ENCODE measurements around the gene SMAP1.

Gene SMAP1

DNA sequence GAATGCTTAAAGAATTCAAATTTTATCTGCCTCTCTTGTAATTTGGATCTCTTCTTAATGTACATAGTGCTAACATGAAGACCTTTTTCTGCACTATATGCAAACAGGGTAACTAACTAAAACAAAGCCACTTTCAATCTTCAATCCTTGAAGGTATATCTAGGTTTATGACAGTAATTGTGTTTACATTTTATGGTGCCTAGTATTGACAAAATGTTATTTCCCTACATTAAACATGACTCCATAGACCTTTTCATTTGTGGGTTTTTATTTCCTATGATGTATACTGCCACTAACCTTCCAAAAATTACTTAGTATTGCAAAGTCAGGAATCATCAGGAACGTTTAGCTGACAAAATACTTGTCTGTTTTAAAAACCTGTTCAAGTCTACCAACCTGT lies 193.2 kb downstream of the SMAP1 start:
- Histone ChIP-seq H3K9me3 (ENCODE audit: control insufficient read depth, insufficient read depth, low read depth, low read length) (no peaks in the 10 kb centered on the region), H3K27ac (ENCODE audit: extremely low read depth, low read depth, low read length) (no peak overlapping the region), H3K4me1 (ENCODE audit: control insufficient read depth, insufficient read depth, low read length) (no peaks in the 10 kb centered on the region), H3K4me3 (ENCODE audit: low read depth, low read length) (no peak overlapping the region), H3K36me3 (ENCODE audit: control insufficient read depth in 2 of 2, insufficient read depth in 1 of 2, low read length in 2 of 2) (peaks cover 0 to 32% of the 10 kb centered on the region in 2 experiments; a peak in 1 of 3 replicates)
- TF ChIP-seq KLF8 (tag by site-specific recombination; IDR thresholded peaks at IDR 0.05) = no peak
- no peak for TF ChIP-seq ZNF335 (tag by site-specific recombination; conservative IDR thresholded peaks at IDR 0.05)
- no peak for TF ChIP-seq ZBTB1 (tag by site-specific recombination; IDR thresholded peaks at IDR 0.05)
- TF ChIP-seq, protein P1, sequence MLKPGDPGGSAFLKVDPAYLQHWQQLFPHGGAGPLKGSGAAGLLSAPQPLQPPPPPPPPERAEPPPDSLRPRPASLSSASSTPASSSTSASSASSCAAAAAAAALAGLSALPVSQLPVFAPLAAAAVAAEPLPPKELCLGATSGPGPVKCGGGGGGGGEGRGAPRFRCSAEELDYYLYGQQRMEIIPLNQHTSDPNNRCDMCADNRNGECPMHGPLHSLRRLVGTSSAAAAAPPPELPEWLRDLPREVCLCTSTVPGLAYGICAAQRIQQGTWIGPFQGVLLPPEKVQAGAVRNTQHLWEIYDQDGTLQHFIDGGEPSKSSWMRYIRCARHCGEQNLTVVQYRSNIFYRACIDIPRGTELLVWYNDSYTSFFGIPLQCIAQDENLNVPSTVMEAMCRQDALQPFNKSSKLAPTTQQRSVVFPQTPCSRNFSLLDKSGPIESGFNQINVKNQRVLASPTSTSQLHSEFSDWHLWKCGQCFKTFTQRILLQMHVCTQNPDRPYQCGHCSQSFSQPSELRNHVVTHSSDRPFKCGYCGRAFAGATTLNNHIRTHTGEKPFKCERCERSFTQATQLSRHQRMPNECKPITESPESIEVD (tag by site-specific recombination; IDR thresholded peaks at IDR 0.05) = no peak
- TF ChIP-seq ZNF560 (tag by site-specific recombination; IDR thresholded peaks at IDR 0.05; ENCODE audit: borderline replicate concordance) = no peak
- CTCF ChIA-PET = interaction anchor here (0.8 kb wide), 1 partner anchor 18 kb away, joined by 4 read pairs; no protein-coding TSS in a partner anchor
- POLR2A ChIA-PET = no interaction called here

DNA sequence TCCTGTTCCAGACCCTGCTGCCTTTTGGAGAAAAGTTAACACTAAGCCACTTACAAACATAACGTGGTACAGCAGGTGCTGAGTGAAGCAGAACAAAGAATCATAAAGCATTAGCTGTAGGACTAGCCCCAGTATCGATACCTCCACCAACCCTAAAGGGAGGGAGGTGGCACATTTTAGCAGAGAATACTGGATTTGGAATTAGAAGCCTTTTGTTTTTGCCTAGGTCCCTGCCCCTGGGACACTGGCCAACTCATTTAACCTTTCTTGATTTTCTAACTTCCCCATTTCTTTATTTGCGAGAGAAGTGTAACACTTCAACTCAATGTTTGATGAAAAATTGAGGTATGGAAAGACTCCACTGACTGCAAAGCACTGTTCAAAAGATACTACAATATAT lies 195.7 kb downstream of the SMAP1 start:
- H3K36me3 ChIP-seq (ENCODE audit: control insufficient read depth in 2 of 2, insufficient read depth in 1 of 2, low read length in 2 of 2) = peaks cover 0 to 27% of the 10 kb centered on the region in 2 experiments; a peak in 1 of 3 replicates
- TF ChIP-seq ZNF114 (tag by site-specific recombination; IDR thresholded peaks at IDR 0.05) (no peak), ZNF544 (tag by site-specific recombination; IDR thresholded peaks at IDR 0.05) (no peak), ZSCAN23 (tag by site-specific recombination; IDR thresholded peaks at IDR 0.05) (no peak), SALL2 (tag by site-specific recombination; IDR thresholded peaks at IDR 0.05; ENCODE audit: borderline replicate concordance) (no peak), ZNF76 (tag by site-specific recombination; IDR thresholded peaks at IDR 0.05; ENCODE audit: borderline replicate concordance, low read depth) (no peak), MYNN (tag by site-specific recombination; IDR thresholded peaks at IDR 0.05; ENCODE audit: borderline replicate concordance) (no peak), ZBTB48 (tag by site-specific recombination; IDR thresholded peaks at IDR 0.05) (no peak), ZBTB8A (tag by site-specific recombination; IDR thresholded peaks at IDR 0.05) (no peak), ZNF514 (tag by site-specific recombination; IDR thresholded peaks at IDR 0.05) (no peak), SCRT1 (tag by site-specific recombination; IDR thresholded peaks at IDR 0.05; ENCODE audit: borderline replicate concordance) (no peak), ZNF341 (tag by site-specific recombination; IDR thresholded peaks at IDR 0.05; ENCODE audit: low read depth) (no peak), HOXD13 (CRISPR knock-in tag; IDR thresholded peaks at IDR 0.05; ENCODE audit: borderline replicate concordance) (no peak)
- TF ChIP-seq, protein P2, sequence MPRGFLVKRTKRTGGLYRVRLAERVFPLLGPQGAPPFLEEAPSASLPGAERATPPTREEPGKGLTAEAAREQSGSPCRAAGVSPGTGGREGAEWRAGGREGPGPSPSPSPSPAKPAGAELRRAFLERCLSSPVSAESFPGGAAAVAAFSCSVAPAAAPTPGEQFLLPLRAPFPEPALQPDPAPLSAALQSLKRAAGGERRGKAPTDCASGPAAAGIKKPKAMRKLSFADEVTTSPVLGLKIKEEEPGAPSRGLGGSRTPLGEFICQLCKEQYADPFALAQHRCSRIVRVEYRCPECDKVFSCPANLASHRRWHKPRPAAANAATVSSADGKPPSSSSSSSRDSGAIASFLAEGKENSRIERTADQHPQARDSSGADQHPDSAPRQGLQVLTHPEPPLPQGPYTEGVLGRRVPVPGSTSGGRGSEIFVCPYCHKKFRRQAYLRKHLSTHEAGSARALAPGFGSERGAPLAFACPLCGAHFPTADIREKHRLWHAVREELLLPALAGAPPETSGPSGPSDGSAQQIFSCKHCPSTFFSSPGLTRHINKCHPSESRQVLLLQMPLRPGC (tag by site-specific recombination; IDR thresholded peaks at IDR 0.05) = no peak
- TF ChIP-seq, protein P3, sequence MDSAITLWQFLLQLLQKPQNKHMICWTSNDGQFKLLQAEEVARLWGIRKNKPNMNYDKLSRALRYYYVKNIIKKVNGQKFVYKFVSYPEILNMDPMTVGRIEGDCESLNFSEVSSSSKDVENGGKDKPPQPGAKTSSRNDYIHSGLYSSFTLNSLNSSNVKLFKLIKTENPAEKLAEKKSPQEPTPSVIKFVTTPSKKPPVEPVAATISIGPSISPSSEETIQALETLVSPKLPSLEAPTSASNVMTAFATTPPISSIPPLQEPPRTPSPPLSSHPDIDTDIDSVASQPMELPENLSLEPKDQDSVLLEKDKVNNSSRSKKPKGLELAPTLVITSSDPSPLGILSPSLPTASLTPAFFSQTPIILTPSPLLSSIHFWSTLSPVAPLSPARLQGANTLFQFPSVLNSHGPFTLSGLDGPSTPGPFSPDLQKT (IDR thresholded peaks at IDR 0.05; ENCODE audit: borderline replicate concordance, low read depth, low read length) = no peak
- TF ChIP-seq, protein P4, sequence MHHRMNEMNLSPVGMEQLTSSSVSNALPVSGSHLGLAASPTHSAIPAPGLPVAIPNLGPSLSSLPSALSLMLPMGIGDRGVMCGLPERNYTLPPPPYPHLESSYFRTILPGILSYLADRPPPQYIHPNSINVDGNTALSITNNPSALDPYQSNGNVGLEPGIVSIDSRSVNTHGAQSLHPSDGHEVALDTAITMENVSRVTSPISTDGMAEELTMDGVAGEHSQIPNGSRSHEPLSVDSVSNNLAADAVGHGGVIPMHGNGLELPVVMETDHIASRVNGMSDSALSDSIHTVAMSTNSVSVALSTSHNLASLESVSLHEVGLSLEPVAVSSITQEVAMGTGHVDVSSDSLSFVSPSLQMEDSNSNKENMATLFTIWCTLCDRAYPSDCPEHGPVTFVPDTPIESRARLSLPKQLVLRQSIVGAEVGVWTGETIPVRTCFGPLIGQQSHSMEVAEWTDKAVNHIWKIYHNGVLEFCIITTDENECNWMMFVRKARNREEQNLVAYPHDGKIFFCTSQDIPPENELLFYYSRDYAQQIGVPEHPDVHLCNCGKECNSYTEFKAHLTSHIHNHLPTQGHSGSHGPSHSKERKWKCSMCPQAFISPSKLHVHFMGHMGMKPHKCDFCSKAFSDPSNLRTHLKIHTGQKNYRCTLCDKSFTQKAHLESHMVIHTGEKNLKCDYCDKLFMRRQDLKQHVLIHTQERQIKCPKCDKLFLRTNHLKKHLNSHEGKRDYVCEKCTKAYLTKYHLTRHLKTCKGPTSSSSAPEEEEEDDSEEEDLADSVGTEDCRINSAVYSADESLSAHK (tag by site-specific recombination; IDR thresholded peaks at IDR 0.05) = no peak
- TF ChIP-seq, protein P5, sequence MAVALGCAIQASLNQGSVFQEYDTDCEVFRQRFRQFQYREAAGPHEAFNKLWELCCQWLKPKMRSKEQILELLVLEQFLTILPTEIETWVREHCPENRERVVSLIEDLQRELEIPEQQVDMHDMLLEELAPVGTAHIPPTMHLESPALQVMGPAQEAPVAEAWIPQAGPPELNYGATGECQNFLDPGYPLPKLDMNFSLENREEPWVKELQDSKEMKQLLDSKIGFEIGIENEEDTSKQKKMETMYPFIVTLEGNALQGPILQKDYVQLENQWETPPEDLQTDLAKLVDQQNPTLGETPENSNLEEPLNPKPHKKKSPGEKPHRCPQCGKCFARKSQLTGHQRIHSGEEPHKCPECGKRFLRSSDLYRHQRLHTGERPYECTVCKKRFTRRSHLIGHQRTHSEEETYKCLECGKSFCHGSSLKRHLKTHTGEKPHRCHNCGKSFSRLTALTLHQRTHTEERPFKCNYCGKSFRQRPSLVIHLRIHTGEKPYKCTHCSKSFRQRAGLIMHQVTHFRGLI (tag by site-specific recombination; IDR thresholded peaks at IDR 0.05) = no peak
- no peaks in the 10 kb centered on the region for H3K4me1 ChIP-seq (ENCODE audit: control insufficient read depth, insufficient read depth, low read length)
- no peak overlapping the region for H3K4me3 ChIP-seq (ENCODE audit: low read depth, low read length)
- POLR2A ChIA-PET = no interaction called here
- no peaks in the 10 kb centered on the region for H3K9me3 ChIP-seq (ENCODE audit: control insufficient read depth, insufficient read depth, low read depth, low read length)
- CTCF ChIA-PET = interaction anchor here (0.6 to 1.6 kb wide), 4 partner anchors 16 to 172 kb away, joined by 3 read pairs; no protein-coding TSS in a partner anchor
- no peak overlapping the region for H3K27ac ChIP-seq (ENCODE audit: extremely low read depth, low read depth, low read length)
